COLO668 (cell line): ENCODE measurements around the gene CSE1L.
A peak's percentile ranks its signal among the peaks of the same experiment; 100 is the strongest.
"Not testable (repeated sequence)": the region's sequence is repeated elsewhere in the genome, so short reads cannot be mapped to it uniquely, and the experiment has no call there.

ENCODE experiments used
- DNase-seq: peaks from one replicate; lab custom pipeline; 2025; ENCODE audit not compliant: unreplicated experiment; lab: John Stamatoyannopoulos, UW

The CSE1L gene, protein sequence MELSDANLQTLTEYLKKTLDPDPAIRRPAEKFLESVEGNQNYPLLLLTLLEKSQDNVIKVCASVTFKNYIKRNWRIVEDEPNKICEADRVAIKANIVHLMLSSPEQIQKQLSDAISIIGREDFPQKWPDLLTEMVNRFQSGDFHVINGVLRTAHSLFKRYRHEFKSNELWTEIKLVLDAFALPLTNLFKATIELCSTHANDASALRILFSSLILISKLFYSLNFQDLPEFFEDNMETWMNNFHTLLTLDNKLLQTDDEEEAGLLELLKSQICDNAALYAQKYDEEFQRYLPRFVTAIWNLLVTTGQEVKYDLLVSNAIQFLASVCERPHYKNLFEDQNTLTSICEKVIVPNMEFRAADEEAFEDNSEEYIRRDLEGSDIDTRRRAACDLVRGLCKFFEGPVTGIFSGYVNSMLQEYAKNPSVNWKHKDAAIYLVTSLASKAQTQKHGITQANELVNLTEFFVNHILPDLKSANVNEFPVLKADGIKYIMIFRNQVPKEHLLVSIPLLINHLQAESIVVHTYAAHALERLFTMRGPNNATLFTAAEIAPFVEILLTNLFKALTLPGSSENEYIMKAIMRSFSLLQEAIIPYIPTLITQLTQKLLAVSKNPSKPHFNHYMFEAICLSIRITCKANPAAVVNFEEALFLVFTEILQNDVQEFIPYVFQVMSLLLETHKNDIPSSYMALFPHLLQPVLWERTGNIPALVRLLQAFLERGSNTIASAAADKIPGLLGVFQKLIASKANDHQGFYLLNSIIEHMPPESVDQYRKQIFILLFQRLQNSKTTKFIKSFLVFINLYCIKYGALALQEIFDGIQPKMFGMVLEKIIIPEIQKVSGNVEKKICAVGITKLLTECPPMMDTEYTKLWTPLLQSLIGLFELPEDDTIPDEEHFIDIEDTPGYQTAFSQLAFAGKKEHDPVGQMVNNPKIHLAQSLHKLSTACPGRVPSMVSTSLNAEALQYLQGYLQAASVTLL

DNA sequence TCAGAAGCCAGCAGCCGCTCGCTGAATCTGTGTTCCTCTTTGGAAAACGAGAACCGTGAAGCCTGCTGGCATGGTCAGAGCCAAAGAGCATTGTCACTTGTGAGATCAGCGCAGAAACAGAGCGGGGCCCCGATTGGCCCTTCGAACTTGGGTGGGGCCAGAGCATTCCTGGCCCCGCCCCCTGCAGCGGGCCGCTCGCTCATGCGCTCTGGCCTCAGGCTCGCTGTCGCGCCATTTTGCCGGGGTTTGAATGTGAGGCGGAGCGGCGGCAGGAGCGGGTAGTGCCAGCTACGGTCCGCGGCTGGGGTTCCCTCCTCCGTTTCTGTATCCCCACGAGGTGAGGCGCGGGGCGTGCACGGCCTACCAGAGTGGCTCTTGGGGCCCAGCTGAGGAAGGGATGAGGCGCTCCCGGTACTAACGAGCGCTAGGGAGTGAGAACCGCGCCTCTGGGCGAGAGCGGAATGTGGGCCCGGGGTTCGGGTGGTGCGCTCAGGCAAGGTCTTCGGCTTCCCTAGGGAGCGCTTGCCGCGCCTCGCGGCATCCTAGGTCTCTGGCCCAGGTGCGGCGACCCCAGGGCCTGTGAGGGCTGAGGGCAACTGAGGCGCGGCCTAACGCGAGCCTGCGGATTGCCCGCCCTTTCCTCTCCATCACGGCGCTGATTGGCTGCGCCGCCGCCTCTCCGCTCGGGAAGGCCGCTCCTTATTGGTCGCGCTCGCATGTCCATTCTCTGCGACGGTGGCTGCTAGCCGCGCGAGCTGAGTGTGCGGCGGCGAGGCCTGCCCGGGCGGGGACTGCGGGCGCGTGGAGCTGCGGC, at the start of gene CSE1L:
Gene CSE1L (plus strand): TSS at position 226 of the 814 bp plus-strand sequence. CDS start 12,152 bp downstream, outside the sequence.
- peak; percentile 97 for DNase-seq

DNA sequence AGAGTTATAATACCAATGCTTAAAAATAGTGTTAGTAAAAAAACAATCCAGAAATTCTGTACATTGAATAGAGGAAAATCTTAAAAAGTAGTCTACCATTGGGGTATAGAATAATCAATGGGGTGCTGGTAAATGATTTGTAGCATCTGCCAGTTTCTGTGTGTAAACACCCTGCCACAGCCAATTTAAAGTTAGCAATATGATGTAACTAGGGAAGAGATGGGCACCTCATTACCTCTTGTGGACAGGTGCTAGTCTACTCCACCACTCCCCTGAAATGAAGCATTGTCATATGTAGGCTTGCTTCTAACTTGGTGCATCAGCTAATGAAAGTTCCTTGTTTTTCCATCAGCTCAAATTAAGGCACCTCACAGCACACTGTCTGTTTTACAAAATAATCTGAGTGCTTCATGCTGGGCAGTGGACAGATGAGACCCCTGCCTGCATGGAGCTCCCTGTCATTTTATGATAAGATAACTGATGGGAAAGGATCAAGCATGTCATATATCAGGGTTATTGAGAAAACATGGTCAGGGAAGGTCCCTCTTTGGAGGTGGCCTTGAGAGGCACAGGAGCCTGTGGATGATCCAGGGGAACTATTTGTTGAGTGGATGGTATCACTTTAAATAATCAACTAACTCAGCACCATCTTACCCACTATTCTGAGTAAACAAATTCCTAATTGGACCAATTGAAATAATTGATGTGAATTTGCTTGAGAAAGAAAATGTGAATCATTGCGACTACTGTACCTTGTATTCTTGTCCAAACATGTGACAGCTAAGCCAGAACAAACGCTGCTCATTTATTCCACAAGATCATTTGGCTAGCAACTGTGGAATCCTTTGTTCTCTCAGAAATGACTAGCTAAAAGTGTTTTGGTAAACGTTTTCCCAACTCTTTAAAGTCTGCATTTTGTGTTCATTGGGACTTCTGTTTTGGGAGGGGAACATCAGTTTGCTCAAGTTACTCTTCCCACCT, 45.9 kb upstream of the CSE1L start:
- no peak for DNase-seq

DNA sequence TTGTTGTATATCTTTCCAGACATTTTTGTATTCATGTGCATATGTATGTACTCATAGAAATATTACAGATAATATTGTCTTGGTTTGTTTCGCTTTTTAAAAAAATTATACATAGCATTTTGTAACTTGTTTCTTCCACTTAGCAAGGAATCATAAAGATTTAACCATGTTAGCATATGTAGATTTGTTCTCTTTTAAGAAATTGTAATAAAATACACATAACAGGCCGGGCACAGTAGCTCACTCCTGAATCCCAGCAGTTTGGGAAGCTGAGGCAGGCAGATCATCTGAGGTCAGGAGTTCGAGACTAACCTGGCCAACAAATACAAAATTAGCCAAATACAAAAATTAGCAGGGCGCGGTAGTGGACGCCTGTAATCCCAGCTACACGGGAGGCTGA, 44.4 kb upstream of the CSE1L start:
- DNase-seq = no peak

DNA sequence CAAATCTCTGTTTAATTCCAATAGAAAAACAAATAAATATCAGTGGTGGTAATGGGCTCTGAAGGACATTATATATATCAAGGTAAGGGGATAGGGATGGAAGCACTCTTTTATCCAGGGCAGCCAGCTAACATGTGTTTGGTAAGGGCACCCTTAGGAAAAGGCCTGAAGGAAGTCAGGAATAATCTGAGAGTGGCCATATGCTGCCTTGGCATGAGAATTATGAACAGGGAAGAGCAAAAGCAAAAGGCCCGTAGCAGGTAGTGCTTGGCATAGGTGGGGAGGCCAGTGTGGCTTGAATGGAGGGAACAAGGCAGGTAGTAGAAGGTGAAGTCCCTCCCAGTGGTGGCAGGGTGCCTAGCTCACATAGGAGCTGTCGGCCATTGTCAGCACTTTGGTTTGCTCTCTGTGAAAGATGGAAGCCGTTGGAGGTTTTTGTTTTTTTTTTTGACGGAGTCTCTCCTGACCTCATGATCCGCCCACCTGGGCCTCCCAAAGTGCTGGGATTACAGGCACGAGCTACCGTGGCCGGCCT, 39.6 kb upstream of the CSE1L start:
- DNase-seq = no peak

DNA sequence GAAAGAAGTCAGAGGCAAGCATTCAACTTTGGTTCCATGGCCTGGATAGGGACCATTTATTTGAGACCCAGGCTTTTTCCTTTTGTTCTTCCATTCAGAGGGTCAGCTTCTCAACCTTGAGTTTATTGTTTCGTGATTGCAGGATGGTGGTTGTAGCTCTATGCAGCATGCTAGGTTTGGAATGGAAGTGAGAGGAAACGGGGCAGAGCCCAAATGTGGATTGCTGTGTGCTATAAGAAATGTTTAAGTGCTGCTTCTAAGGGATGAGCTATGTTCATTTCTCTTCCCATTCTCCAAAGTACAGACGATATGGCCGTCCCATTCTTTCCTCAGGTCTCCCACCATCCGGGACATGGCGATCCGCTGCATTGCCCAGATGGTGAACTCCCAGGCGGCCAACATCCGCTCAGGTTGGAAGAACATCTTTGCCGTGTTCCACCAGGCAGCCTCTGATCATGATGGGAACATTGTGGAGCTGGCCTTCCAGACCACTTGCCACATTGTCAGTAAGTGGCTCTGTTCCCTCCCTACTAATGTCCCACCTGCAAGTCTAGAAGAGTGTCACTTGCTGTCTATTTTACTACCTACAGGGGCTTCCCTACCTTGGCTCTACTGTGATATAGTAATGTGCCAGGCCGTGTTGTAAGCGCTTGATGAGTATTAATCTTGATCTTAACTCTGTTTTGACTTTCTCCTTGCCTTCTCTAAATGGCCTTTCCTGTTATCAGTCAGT, 36.0 kb upstream of the CSE1L start:
- DNase-seq = no peak

DNA sequence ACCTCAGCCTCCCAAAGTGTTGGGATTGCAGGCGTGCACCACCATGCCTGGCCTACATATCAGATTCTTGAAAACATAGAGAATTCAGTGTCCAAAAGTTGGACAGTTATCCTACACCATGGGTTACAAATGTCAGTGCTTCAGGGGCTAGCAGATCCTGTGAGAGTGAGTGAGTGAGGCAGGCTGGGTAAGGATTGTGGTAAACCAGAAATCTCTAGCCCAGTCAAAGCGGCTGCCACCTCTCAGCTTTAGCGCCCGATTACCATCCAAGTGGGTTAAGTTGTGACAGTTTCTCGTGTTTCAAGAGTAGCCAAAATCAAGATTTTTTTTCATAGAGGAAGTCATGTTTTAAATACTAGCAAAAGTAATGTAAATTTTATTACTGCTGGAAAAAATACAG, 21.9 kb upstream of the CSE1L start:
- DNase-seq = no peak

DNA sequence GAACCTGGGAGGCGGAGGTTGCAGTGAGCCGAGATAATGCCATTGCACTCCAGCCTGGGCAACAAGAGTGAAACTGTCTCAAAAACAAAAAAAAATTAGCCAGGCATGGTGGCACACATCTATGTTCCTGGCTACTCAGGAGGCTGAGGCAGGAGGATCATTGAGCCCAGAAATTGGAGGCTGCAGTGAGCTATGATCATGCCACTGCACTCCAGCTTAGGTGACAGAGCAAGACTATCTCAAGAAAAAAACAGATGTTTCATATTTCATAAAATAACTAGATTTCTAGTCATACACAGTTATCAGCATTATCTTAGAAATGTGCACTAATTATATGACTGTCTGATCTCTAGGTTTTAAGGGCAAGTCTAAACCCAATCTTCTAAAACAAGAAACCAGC, 17.9 kb upstream of the CSE1L start:
- not testable (repeated sequence) for DNase-seq

DNA sequence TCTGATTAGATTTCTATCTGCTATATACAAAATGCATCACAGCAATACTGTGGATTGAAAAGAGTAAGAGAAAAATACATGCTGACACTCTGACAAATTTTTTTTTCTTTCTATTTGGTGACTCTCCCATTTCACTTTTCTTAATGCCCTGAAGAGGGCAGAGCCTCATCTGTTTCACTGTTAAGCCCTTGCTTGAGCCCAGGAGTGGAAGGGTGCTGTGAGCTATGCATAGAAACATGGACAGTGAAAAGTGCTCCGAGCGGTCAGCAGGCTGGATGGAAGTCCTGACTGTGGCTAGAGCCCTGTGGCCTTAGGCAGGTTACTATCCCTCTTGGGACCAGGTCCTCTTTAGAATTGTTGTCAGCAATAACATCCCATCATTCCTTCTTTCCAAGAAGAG, 17.4 kb upstream of the CSE1L start:
- DNase-seq = no peak

DNA sequence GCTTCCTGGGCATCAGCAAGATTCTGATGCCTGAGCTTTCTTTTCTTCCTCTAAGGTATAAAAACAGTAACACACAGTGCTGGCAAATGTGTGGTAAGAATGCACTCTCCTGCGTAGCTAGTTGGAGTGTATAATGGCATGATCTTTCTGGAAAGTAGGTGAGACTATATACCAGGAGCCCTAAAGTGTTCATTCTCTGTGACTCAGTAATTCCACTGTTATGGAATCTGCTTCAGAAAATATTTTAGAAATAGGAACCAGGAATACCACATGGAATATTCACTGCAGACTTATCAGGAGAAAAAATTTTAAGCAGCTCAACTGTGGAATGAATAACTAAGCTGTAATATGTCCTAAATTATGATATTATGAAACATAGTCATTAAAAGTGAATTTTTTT, 16.9 kb upstream of the CSE1L start:
- no peak for DNase-seq

DNA sequence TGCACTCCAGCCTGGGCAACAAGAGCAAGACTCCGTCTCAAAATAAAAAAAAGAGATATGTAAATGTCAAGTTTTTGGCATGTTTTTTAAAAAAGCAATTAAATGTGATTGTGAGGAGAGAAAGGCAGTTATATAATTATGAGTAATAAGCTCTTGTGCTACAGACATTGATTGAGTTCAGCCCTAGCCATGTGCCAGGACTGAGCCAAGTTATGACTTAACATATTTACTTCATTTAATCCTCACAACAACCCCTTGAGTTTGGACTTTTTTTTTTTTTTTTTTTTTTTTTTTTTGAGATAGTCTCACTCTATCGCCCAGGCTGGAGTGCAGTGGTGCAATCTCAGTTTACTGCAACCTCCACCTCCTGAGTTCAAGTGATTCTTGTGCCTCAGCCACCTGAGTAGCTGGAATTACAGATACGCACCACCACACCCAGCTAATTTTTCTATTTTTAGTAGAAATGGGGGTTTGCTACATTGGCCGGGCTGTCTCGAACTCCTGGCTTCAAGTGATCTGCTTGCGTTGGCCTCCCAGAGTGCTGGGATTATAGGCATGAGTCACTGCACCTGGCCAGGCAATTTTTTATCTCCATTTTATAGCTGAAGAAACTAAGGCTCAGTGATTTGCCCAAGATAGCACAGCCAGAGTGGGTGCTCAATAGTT, 15.0 kb upstream of the CSE1L start:
- no peak for DNase-seq

DNA sequence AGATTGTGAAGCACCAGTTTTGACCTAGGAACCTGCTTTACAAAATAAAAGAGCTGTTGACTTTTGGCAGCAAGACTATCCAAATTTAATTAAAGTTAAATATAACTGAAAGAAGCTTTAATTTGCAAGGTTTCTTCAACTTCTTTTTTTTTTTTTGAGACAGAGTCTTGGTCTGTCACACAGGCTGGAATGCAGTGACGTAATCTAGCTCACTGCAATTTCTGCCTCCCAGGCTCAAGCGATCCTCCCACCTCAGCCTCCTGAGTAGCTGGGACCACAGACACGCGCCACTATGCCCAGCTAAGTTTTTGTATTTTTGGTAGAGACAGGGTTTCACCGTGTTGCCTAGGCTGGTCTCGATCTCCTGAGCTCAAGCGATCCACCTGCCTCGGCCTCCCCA, 13.7 kb upstream of the CSE1L start:
- DNase-seq = no peak

DNA sequence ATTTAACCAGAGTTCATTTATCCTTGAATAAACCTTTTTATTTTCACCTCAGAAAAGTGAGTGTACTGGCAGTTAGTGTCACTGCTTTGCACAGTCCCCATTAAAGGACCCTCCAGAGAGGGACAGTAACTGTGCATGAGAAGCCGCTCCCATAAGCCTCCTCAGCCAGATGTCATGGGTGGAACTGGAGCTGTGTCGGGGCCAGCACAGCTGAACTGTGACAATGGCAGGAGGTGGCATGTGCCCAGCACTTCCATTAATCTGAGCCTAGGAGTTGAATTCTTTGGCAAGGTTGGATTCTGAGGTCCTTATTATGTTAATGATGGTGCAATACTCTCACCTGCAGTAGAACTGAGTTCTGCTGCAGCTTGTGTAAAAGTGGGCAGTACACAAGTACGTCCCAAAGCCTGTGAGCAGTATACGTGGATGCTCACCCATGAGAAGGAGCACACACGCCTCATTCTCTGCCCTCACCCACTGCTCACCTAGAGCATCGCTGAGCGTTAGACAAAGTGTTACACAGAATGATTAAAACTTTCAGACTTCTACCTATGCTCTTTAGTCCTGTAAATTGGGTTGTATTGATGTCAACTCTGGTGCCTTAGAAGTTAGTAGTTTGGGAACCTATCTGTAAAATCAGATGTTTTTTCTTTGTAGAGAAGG, 11.9 kb upstream of the CSE1L start:
- DNase-seq = no peak

DNA sequence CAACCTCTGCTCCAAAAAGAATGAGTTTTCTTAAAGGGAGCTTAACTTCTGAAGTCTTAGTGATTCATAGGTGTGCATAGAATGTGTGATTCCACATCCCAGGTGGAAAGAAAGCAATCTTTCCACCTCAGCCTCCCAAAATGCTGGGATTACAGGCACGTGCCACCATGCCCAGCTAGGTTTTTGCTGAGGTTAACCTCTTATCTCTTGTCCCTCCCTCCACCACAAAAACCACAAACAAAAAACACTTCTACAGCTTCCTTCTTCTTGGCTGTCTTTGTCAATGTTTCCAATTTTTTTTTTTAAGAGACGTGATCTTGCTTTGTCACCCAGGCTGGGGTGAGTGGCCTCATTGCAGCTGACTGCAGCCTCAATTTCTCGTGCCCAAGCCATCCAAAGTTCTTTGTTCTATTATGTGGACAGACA, 8.1 kb upstream of the CSE1L start:
- no peak for DNase-seq

DNA sequence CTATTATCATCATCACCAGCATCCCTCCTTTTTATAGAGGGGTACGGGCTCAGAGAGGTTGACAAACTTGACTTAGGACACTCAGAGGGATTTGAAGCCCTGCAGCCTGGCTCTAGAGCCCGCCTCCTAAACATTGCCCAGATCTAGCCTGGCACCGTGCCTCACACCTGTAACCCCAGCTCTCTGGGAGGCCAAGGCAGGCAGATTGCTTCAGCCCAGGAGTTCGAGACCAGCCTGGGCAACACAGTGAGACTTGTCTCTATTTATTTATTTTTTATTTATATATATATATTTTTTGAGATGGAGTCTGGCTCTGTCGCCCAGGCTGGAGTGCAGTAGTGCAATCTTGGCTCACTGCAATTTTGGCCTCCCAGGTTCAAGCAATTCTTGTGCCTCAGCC, 6.3 kb upstream of the CSE1L start:
- DNase-seq = no peak

DNA sequence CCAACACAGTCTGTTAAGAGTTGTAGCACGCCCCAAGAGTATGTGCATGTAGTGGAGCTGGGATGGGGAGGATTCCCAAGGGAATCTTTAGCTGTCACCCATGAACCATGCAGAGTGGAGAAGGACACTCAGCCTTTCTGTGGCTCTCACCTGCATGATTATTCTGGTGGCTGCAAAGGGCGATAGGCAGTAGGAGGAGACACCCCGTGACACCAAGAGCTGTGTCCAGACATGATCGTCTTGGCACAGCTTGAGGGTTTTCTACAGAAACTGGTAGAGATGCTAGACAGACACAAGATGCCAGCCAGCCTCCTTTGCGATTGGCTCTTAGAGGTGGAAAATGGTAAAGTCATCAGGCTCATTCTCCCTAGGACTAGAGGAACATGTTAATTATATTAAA, 3.1 kb upstream of the CSE1L start:
- no peak for DNase-seq

DNA sequence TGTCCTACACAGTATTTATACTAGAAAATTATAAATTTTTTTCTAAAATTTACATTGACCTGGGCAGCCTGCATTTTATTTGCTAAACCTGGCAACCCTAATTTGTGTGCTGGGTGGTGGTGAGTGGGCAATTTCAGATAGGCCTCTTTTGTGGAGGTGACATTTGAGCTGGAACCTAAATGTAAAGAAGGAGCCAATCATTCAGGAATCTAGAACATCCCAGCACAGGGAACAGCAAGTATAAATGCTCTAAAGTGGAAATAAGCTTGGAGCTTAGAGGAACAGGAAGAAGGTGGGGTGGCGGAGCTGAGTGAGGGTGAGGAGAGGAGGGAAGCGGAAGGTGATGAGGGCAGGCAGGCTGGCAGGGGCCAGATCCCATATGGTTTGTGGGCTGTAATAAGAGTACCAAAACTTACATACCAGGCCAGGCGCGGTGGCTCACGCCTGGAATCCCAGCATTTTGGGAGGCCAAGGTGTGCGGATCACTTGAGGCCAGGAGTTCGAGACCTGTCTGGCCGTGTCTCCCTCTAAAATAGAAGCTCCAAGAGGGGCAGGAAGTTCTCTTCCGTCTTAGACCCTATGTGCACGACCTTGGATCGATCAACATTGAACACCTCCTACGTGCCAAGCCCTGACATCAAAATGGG, 549 bp upstream of the CSE1L start:
- peak; percentile 30 for DNase-seq

DNA sequence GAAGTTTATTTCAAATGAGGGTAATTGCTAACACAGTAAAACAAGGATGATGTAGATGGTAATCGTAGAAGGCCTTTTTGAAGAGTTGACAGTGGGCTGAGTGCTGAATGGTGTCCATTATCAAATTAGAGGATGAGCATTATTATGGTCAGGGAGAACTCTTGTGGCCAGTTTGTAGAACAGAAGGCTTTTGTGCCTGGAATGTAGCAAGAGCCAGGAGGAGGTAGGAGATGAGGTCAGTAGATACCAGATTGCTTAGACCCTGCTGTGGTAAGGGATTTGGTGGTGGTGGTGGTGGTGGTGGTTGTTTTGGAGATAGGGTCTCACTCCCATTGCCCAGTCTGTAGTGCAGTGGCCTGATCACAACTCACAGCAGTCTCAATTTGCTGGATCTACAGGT, 6.2 kb downstream of the CSE1L start:
- DNase-seq = no peak
